GM23338 (cell line): Measurements from ENCODE around the gene GRIN1. TPM values are rescaled to one million over a fixed set of nuclear protein-coding genes. Genes with fewer than 3 reads are reported as not detected.

Experiments used
- ATAC-seq: fragments of 200-7000 bp; cut with Tn5 transposase; 3 replicates; pipeline ENCODE4 v1.9.1; 2020
- DNase-seq: peaks from one replicate; pipeline ENCODE4 v3.0.0-alpha.2; 2015; ENCODE audit warnings: low spot score
- H2AFZ ChIP-seq: fragments of 200-600 bp; sonication (generic); 2 replicates; pipeline ENCODE4 v1.8.0; 2016; ENCODE audit warnings: antibody characterized with exemption, mild to moderate bottlenecking, moderate library complexity
- H3F3A ChIP-seq: fragments of 200-600 bp; sonication (generic); replicated peaks from 2 replicates; pipeline ENCODE4 v1.8.0; 2017; ENCODE audit warnings: antibody characterized with exemption, mixed run types, low read depth
- H3K27ac ChIP-seq: fragments of 200-600 bp; sonication (generic); 2 replicates; pipeline ENCODE4 v1.6.1; 2016; ENCODE audit warnings: low read depth
- H3K27me3 ChIP-seq: fragments of 200-600 bp; sonication (generic); 2 replicates; pipeline ENCODE4 v1.8.0; 2016; ENCODE audit warnings: mild to moderate bottlenecking, mixed run types, moderate library complexity; ENCODE audit not compliant: insufficient read depth
- H3K36me3 ChIP-seq: fragments of 200-600 bp; sonication (generic); 2 replicates; pipeline ENCODE4 v1.8.0; 2016; ENCODE audit warnings: mild to moderate bottlenecking; ENCODE audit not compliant: insufficient read depth
- H3K4me1 ChIP-seq: fragments of 200-600 bp; sonication (generic); 2 replicates; pipeline ENCODE4 v1.8.0; 2016; ENCODE audit warnings: mild to moderate bottlenecking, moderate library complexity; ENCODE audit not compliant: insufficient read depth
- H3K4me2 ChIP-seq: fragments of 200-600 bp; sonication (generic); 2 replicates; pipeline ENCODE4 v1.7.1; 2017; ENCODE audit warnings: mixed run types
- H3K4me3 ChIP-seq: fragments of 200-600 bp; sonication (generic); 2 replicates; pipeline ENCODE4 v1.6.1; 2016; ENCODE audit warnings: mixed run types
- H3K79me2 ChIP-seq: fragments of 200-600 bp; sonication (generic); replicated peaks from 2 replicates; pipeline ENCODE4 v1.8.0; 2017; ENCODE audit warnings: mild to moderate bottlenecking; ENCODE audit not compliant: insufficient read depth
- H3K9me2 ChIP-seq: fragments of 200-600 bp; sonication (generic); 2 replicates; pipeline ENCODE4 v1.8.0; 2017; ENCODE audit not compliant: insufficient read depth
- H4K20me1 ChIP-seq: fragments of 200-600 bp; sonication (generic); replicated peaks from 2 replicates; pipeline ENCODE4 v1.8.0; 2017; ENCODE audit warnings: mild to moderate bottlenecking; ENCODE audit not compliant: insufficient read depth
- H3K27ac Mint-ChIP-seq: 2 replicates; pipeline ENCODE4 v1.8.0; 2020; ENCODE audit warnings: inconsistent platforms, mild to moderate bottlenecking, moderate library complexity, mixed read lengths
- H3K27me3 Mint-ChIP-seq: 3 replicates; pipeline ENCODE4 v1.8.0; 2022; ENCODE audit warnings: low read depth, mild to moderate bottlenecking, moderate library complexity, mixed read lengths, inconsistent platforms; ENCODE audit not compliant: insufficient read depth, poor library complexity
- H3K36me3 Mint-ChIP-seq: 3 replicates; pipeline ENCODE4 v1.8.0; 2021; ENCODE audit warnings: low read depth, mild to moderate bottlenecking, inconsistent platforms, moderate library complexity, mixed read lengths
- H3K4me1 Mint-ChIP-seq: 3 replicates; pipeline ENCODE4 v1.8.0; 2020; ENCODE audit warnings: mild to moderate bottlenecking, inconsistent platforms, mixed read lengths
- H3K4me3 Mint-ChIP-seq: 3 replicates; pipeline ENCODE4 v1.8.0; 2021; ENCODE audit warnings: moderate library complexity, mild to moderate bottlenecking, inconsistent platforms, mixed read lengths
- H3K9me3 Mint-ChIP-seq: 3 replicates; pipeline ENCODE4 v1.8.0; 2020; ENCODE audit warnings: moderate library complexity, mild to moderate bottlenecking, inconsistent platforms, mixed read lengths
- ETS1 ChIP-seq: IDR thresholded peaks from 2 replicates; pipeline ENCODE4 v1.6.1; 2016; ENCODE audit warnings: antibody characterized with exemption
- EZH2 ChIP-seq: fragments of 200-600 bp; sonication (generic); IDR thresholded peaks from one replicate; pipeline ENCODE4 v1.8.0; 2017; ENCODE audit warnings: antibody characterized with exemption, mild to moderate bottlenecking, low read depth; ENCODE audit not compliant: unreplicated experiment
- EZH2phosphoT487 ChIP-seq: fragments of 200-600 bp; sonication (generic); IDR thresholded peaks from one replicate; pipeline ENCODE4 v1.8.1; 2018; ENCODE audit warnings: antibody characterized with exemption; ENCODE audit not compliant: unreplicated experiment
- JUNB ChIP-seq: IDR thresholded peaks from one replicate; pipeline ENCODE4 v1.6.1; 2016; ENCODE audit warnings: antibody characterized with exemption; ENCODE audit not compliant: unreplicated experiment
- POLR2AphosphoS5 ChIP-seq: IDR thresholded peaks from 2 replicates; pipeline ENCODE4 v1.6.1; 2016; ENCODE audit warnings: antibody characterized with exemption, low read depth
- REST ChIP-seq: IDR thresholded peaks from one replicate; pipeline ENCODE4 v1.6.1; 2018; ENCODE audit warnings: antibody characterized with exemption; ENCODE audit not compliant: unreplicated experiment
- ZNF114 ChIP-seq: fragments of 250-450 bp; sonication (Bioruptor Pico); IDR thresholded peaks from 2 replicates; pipeline ENCODE4 v1.5.0; 2020; ENCODE audit warnings: mild to moderate bottlenecking, moderate library complexity
- ZNF462 ChIP-seq: fragments of 250-450 bp; sonication (Bioruptor Pico); IDR thresholded peaks from 2 replicates; pipeline ENCODE4 v1.5.0; 2020; ENCODE audit warnings: mild to moderate bottlenecking, moderate library complexity
- polyA plus RNA-seq: library from polyadenylated mRNA; unstranded; fragments of >200 nt; fragmentation: Nextera tagmentation; extraction: Ambion mirVana; gene quantifications from 2 replicates; pipeline ENCODE4 v1.2.1, GENCODE V29; 2016
- total RNA-seq: library from RNA; depleted of rRNA; stranded (reverse); fragments of >200 nt; shearing (Covaris generic); gene quantifications from 2 replicates; pipeline ENCODE4 v1.2.3, GENCODE V29; 2014

Gene GRIN1
- total and polyA plus RNA-seq, 2 experiments from 2014 or later = 2.7 to 5.5 TPM

GRCh38 chr9:137201205-137201868, 62.4 kb downstream of the GRIN1 start (continued):
- TF ChIP-seq EZH2phosphoT487 (no peak), ZNF114 (CRISPR knock-in tag) (no peak), EZH2 (no peak), REST (no peak), ETS1 (no peak), JUNB (no peak)

GRCh38 chr9:137202966-137203365, 64.0 kb downstream of the GRIN1 start:
- H3K27ac ChIP-seq = no peak overlapping the region
- Mint-ChIP-seq H3K27me3 (peaks cover 22% of the 10 kb centered on the region), H3K36me3 (peaks cover 15% of the 10 kb centered on the region), H3K9me3 (no peaks in the 10 kb centered on the region), H3K4me3 (no peak overlapping the region), H3K27ac (no peak overlapping the region), H3K4me1 (peaks cover 39% of the 10 kb centered on the region)
- ATAC-seq = no peak
- peaks cover 21% of the 10 kb centered on the region; the same call in 1 of the 2 replicates for H3F3A ChIP-seq
- no peak for DNase-seq
- H3K36me3 ChIP-seq = no peaks in the 10 kb centered on the region
- H3K4me1 ChIP-seq = peaks cover 30% of the 10 kb centered on the region
- H3K27me3 ChIP-seq = no peaks in the 10 kb centered on the region
- H3K79me2 ChIP-seq = peaks cover 60% of the 10 kb centered on the region
- no peak overlapping the region for H2AFZ ChIP-seq
- H4K20me1 ChIP-seq = peaks cover 14% of the 10 kb centered on the region
- H3K9me2 ChIP-seq = no peaks in the 10 kb centered on the region
- no peak overlapping the region for H3K4me3 ChIP-seq
- no peak overlapping the region for H3K4me2 ChIP-seq
- TF ChIP-seq REST (no peak), ETS1 (no peak), POLR2AphosphoS5 (no peak), ZNF462 (CRISPR knock-in tag) (no peak)
